SK-N-SH treated with all-trans-retinoic acid at 6 μM for 48 hours (cell line): ENCODE results near the gene FOXB1.

Experiments
- PPARA ChIP-seq: fragments of 250-450 bp; sonication (Bioruptor Pico); IDR thresholded peaks from 2 replicates; pipeline ENCODE4 v1.5.0; 2020; ENCODE audit warnings: mild to moderate bottlenecking, borderline replicate concordance
- ZNF565 ChIP-seq: fragments of 450-650 bp; formaldehyde crosslinking; conservative IDR thresholded peaks from 2 replicates; pipeline ENCODE4 v1.5.0; 2020; ENCODE audit warnings: low read depth, mild to moderate bottlenecking, moderate library complexity
- ZNF70 ChIP-seq: fragments of 450-650 bp; formaldehyde crosslinking; IDR thresholded peaks from 2 replicates; pipeline ENCODE4 v1.5.0; 2020; ENCODE audit warnings: mild to moderate bottlenecking, moderate library complexity
- TF ChIP-seq, protein P1 (sequence below): fragments of 250-450 bp; sonication (Bioruptor Pico); IDR thresholded peaks from 2 replicates; pipeline ENCODE4 v1.5.1; 2021; ENCODE audit warnings: mild to moderate bottlenecking, moderate library complexity

GRCh38 chr15:59963322-59963721, 40.8 kb upstream of the FOXB1 start:
- no peak for TF ChIP-seq ZNF565 (CRISPR knock-in tag)
- no peak for TF ChIP-seq ZNF70 (CRISPR knock-in tag)
- TF ChIP-seq, protein P1, sequence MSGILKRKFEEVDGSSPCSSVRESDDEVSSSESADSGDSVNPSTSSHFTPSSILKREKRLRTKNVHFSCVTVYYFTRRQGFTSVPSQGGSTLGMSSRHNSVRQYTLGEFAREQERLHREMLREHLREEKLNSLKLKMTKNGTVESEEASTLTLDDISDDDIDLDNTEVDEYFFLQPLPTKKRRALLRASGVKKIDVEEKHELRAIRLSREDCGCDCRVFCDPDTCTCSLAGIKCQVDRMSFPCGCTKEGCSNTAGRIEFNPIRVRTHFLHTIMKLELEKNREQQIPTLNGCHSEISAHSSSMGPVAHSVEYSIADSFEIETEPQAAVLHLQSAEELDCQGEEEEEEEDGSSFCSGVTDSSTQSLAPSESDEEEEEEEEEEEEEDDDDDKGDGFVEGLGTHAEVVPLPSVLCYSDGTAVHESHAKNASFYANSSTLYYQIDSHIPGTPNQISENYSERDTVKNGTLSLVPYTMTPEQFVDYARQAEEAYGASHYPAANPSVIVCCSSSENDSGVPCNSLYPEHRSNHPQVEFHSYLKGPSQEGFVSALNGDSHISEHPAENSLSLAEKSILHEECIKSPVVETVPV = no peak
- TF ChIP-seq PPARA (CRISPR knock-in tag) = no peak
